H54 (cell line): ENCODE data around the gene ABCC1.
"Not testable (repeated sequence)": the region's sequence is repeated elsewhere in the genome, so short reads cannot be mapped to it uniquely, and the experiment has no call there.

Experiments used
- DNase-seq: peaks from one replicate; pipeline ENCODE4 v3.0.0; 2011; ENCODE audit warnings: low spot score, mixed read lengths; ENCODE audit not compliant: insufficient read length
- FAIRE-seq: peaks from 3 replicates; lab custom pipeline; 2011; peaks lifted over from hg19 to GRCh38; lab: Jason Lieb, UNC
- POLR2A ChIP-seq: IDR thresholded peaks from 2 replicates; pipeline ENCODE4 v1.6.1; 2011; ENCODE audit warnings: low read depth, mild to moderate bottlenecking, low read length

ABCC1 gene

GRCh38 chr16:16188827-16189226, 239.4 kb downstream of the ABCC1 start:
- DNase-seq (no peak), FAIRE-seq (no peak)
- no peak for TF ChIP-seq POLR2A

- no peak for TF ChIP-seq POLR2A
- DNase-seq (no peak), FAIRE-seq (no peak)
These were observed 240.4 kb downstream of the ABCC1 start for GRCh38 chr16:16189842-16190241.

DNA sequence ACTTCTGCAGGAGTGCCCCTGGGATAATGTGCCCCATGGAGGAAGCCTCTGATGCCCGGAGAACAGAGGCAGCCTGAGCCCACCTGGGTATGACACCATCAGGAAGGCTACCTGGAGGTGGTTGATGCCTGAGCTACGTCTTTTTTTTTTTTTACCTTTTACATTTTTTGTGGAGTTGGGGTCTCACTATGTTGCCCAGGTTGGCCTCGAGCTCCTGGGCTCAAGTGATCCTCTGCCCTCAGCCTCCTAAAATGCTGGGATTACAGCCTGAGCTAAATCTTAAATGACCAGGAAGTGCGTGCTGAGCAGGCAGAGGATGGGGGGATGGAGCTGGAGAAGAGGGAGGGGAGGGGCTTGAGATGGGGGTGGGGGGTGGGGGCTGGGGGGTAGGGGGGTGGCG, 241.1 kb downstream of the ABCC1 start:
- no peak for TF ChIP-seq POLR2A
- no peak for DNase-seq
- FAIRE-seq, result no peak

DNA sequence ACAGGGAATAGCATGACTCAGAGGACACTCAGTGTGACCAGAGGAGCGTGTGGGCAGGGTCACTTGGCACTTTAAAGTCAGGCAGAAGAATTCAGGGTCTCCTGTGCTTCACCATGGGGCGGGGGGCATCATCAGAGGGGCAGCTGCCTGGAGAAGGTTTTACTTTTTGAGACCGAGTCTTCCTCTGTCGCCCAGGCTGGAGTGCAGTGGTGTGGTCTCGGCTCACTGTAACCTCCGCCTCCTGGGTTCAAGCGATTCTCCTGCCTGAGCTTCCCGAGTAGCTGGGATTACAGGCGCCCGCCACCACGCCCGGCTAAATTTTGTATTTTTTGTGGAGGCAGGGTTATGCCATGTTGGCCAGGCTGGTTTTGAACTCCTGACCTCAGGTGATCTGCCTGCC, 241.6 kb downstream of the ABCC1 start:
- FAIRE-seq, result not testable (repeated sequence)

GRCh38 chr16:16191493-16192167, 242.2 kb downstream of the ABCC1 start:
- TF ChIP-seq POLR2A, result no peak
- no peak for DNase-seq
- FAIRE-seq, result no peak

More for the DNA sequence above, 241.6 kb downstream of the ABCC1 start:
- not testable (repeated sequence) for DNase-seq
